Nephron progenitor cell (in vitro differentiated cells): Measurements from ENCODE around the gene INPP4B.

Experiments used
- DNase-seq: peaks from one replicate; pipeline ENCODE4 v3.0.0; 2021
- H3K27ac Mint-ChIP-seq: 2 replicates; pipeline ENCODE4 v1.8.0; 2021; ENCODE audit warnings: mild to moderate bottlenecking, moderate library complexity, mixed read lengths
- H3K27me3 Mint-ChIP-seq: 2 replicates; pipeline ENCODE4 v1.8.0; 2021; ENCODE audit warnings: mild to moderate bottlenecking, low read depth, mixed read lengths; ENCODE audit not compliant: poor library complexity
- H3K36me3 Mint-ChIP-seq: 2 replicates; pipeline ENCODE4 v1.8.0; 2021; ENCODE audit warnings: low read depth, mixed read lengths
- H3K4me1 Mint-ChIP-seq: 2 replicates; pipeline ENCODE4 v1.8.0; 2021; ENCODE audit warnings: mixed read lengths
- H3K4me3 Mint-ChIP-seq: 2 replicates; pipeline ENCODE4 v1.8.0; 2021; ENCODE audit warnings: mild to moderate bottlenecking, moderate library complexity, mixed read lengths
- H3K9me3 Mint-ChIP-seq: 2 replicates; pipeline ENCODE4 v1.8.0; 2021; ENCODE audit warnings: mild to moderate bottlenecking, moderate library complexity, mixed read lengths
- TF ChIP-seq, protein P1 (sequence below): fragments of 200-600 bp; sonication (generic); IDR thresholded peaks from 2 replicates; pipeline ENCODE4 v1.5.0; 2021; ENCODE audit warnings: antibody characterized with exemption

Gene INPP4B

DNA sequence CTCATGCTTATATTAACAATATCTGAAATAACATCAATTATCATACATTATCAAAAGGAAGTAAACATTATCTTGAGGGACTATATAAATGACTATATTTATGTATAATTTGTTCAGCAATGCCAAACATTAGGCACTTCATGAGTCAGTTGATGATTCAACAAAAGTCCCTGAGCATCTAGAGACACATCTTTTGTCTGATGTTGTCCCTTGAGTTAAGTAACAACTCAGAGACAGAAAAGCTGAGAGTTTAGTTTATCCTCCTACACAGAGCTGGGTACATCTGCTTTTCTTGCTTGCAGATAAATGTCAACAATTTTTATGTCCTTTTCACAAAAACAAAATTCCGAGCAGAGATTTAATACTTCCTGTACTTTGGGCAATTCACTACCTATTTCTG, 311.1 kb downstream of the INPP4B start:
- no peaks in the 10 kb centered on the region for H3K36me3 Mint-ChIP-seq
- no peak for DNase-seq
- no peak overlapping the region for H3K4me3 Mint-ChIP-seq
- peaks cover 17% of the 10 kb centered on the region for H3K4me1 Mint-ChIP-seq
- TF ChIP-seq, protein P1, sequence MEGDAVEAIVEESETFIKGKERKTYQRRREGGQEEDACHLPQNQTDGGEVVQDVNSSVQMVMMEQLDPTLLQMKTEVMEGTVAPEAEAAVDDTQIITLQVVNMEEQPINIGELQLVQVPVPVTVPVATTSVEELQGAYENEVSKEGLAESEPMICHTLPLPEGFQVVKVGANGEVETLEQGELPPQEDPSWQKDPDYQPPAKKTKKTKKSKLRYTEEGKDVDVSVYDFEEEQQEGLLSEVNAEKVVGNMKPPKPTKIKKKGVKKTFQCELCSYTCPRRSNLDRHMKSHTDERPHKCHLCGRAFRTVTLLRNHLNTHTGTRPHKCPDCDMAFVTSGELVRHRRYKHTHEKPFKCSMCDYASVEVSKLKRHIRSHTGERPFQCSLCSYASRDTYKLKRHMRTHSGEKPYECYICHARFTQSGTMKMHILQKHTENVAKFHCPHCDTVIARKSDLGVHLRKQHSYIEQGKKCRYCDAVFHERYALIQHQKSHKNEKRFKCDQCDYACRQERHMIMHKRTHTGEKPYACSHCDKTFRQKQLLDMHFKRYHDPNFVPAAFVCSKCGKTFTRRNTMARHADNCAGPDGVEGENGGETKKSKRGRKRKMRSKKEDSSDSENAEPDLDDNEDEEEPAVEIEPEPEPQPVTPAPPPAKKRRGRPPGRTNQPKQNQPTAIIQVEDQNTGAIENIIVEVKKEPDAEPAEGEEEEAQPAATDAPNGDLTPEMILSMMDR, result no peak
- H3K9me3 Mint-ChIP-seq, result no peaks in the 10 kb centered on the region
- H3K27ac Mint-ChIP-seq, result no peak overlapping the region
- no peaks in the 10 kb centered on the region for H3K27me3 Mint-ChIP-seq

DNA sequence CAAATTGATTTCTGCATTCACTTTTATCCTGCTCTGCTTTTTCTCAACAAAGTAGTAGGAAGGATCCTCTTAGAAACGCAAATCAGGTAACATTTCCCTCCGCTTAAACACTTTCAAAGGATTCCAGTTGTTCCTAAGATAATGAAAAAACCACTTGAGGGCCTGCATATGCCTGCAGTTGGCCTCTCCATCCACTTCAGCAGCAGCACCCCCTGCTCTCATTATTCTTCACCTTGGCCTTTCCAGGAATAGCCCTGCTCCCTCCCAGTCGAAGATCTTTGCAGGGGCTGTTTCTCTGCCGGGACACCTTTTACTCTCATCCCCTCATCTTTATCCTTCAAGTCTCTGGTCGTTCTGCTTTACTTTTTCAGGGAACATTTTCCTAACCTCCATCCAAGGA, 314.0 kb downstream of the INPP4B start:
- Mint-ChIP-seq H3K36me3 (no peaks in the 10 kb centered on the region), H3K4me1 (peaks cover 17% of the 10 kb centered on the region), H3K27me3 (no peaks in the 10 kb centered on the region), H3K4me3 (no peak overlapping the region), H3K9me3 (peaks cover 3% of the 10 kb centered on the region), H3K27ac (peak overlapping the region; percentile 6)
- DNase-seq, result no peak
- TF ChIP-seq, protein P1, result no peak

DNA sequence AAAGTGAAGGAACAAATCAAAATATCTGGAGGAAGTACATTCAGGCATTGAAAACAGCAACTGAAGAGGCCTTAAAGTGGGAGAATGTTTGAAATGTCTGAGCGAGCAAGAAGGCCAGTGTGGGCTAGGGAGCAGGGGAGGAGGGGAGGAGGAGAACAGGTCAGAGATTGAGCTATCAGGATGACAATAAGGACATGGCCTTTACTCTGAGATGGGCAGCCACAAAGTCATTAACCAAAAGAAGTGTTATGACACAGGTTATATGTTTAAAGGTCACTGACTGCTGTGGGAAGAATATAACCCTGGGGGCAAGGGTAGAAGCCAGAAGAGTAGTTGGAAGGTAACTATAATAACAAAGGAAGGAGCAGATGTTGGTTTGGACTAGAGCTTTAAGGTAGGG, 315.4 kb downstream of the INPP4B start:
- TF ChIP-seq, protein P1, result no peak
- DNase-seq, result no peak
- Mint-ChIP-seq H3K9me3 (peaks cover 8% of the 10 kb centered on the region), H3K27ac (peak overlapping the region; percentile 14), H3K4me1 (peaks cover 17% of the 10 kb centered on the region), H3K27me3 (no peaks in the 10 kb centered on the region), H3K36me3 (no peaks in the 10 kb centered on the region), H3K4me3 (no peak overlapping the region)

DNA sequence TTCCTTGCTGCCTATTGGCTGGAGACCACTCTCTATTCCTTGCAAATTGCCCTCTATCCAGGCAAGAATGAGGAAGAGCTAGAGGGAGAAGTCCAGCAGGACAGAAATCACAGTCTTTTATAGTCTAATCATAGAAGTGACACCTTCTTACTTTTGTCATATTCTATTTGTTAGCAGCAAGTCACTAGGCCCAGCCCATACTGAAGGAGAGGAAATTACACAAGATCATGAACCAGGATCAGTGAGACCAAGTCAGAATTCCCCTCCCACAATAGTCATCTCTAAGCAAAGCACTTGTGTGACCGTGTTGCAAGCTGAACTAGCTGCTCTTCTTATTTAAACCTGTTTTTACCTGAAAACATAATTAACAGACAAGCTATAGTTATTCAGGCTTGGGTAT, 317.7 kb downstream of the INPP4B start:
- TF ChIP-seq, protein P1, result no peak
- no peaks in the 10 kb centered on the region for H3K27me3 Mint-ChIP-seq
- peaks cover 17% of the 10 kb centered on the region for H3K4me1 Mint-ChIP-seq
- DNase-seq, result no peak
- no peaks in the 10 kb centered on the region for H3K36me3 Mint-ChIP-seq
- no peak overlapping the region for H3K4me3 Mint-ChIP-seq
- no peak overlapping the region for H3K27ac Mint-ChIP-seq
- H3K9me3 Mint-ChIP-seq, result peaks cover 8% of the 10 kb centered on the region

DNA sequence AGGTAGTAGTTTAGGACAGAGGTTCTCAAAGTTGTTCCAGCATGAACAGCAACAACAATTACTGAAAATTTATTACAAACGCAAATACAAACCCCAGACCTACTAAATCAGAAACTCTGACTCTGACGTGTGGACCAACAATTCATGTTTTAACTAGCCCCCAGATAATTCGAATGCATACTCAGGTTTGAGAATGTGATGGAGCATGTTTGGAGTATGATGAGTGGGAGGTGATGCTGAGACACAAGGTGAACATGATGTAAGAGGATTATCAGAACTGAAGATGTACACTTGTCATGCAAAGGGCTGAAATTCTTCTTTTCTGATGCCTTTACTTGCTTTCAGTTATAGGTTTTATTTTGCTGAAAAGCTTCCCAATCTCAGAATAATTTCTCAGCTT, 323.0 kb downstream of the INPP4B start:
- H3K4me1 Mint-ChIP-seq, result no peaks in the 10 kb centered on the region
- no peaks in the 10 kb centered on the region for H3K36me3 Mint-ChIP-seq
- H3K4me3 Mint-ChIP-seq, result no peak overlapping the region
- TF ChIP-seq, protein P1, result no peak
- no peak for DNase-seq
- H3K27me3 Mint-ChIP-seq, result no peaks in the 10 kb centered on the region
- H3K27ac Mint-ChIP-seq, result no peak overlapping the region
- H3K9me3 Mint-ChIP-seq, result peaks cover 5% of the 10 kb centered on the region

DNA sequence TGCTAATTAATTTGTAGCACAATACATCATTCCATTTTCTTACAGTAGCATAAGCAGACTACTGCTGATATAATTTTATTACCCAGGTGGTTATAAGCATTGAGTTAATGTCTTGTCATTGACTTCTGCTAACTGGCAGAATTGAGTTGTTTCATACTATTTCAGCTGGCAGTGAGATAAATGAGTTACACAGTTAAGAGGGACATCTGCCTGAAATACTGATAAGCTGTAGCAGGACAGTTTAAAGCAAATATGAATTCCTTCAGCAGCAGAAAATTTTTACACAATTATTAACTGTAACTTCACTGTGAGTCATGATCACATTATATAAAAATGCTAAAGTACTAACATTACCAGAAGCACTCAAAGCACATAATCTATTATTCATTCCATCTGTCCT, 326.8 kb downstream of the INPP4B start:
- TF ChIP-seq, protein P1, result no peak
- Mint-ChIP-seq H3K4me3 (no peak overlapping the region), H3K27me3 (no peaks in the 10 kb centered on the region), H3K4me1 (peaks cover 11% of the 10 kb centered on the region), H3K27ac (no peak overlapping the region), H3K9me3 (no peaks in the 10 kb centered on the region), H3K36me3 (no peaks in the 10 kb centered on the region)
- DNase-seq, result no peak
